Fibroblast of upper back skin (primary cell): ENCODE measurements around the gene LRRK1.
"Not testable (repeated sequence)": the region's sequence is repeated elsewhere in the genome, so short reads cannot be mapped to it uniquely, and the experiment has no call there.

Experiments used
- DNase-seq: peaks from one replicate; pipeline ENCODE4 v3.0.0-alpha.2; 2013

Gene LRRK1

GRCh38 chr15:101086394-101087171 is 167.4 kb downstream of the LRRK1 start:
- DNase-seq: no peak

- no peak for DNase-seq
Observed at GRCh38 chr15:101087172-101087769, 168.1 kb downstream of the LRRK1 start.

- no peak for DNase-seq
Observed at GRCh38 chr15:101088271-101088670, 169.1 kb downstream of the LRRK1 start.

- peak; percentile 41 for DNase-seq
Observed at GRCh38 chr15:101088788-101089578, 169.8 kb downstream of the LRRK1 start.

- no peak for DNase-seq
Observed at GRCh38 chr15:101089579-101090427, 170.6 kb downstream of the LRRK1 start.

- DNase-seq: no peak
Observed at GRCh38 chr15:101090428-101090790, 171.3 kb downstream of the LRRK1 start.

GRCh38 chr15:101091080-101092017 is 172.2 kb downstream of the LRRK1 start:
- DNase-seq: peak; percentile 44

- peak; percentile 34 for DNase-seq
Observed at GRCh38 chr15:101092156-101092866, 173.2 kb downstream of the LRRK1 start.

- DNase-seq: no peak
Observed at GRCh38 chr15:101092867-101093202, 173.7 kb downstream of the LRRK1 start.

- DNase-seq: no peak
Observed at GRCh38 chr15:101093958-101094357, 174.8 kb downstream of the LRRK1 start.

- DNase-seq: not testable (repeated sequence)
Observed at GRCh38 chr15:101095796-101096406, 176.7 kb downstream of the LRRK1 start.

- no peak for DNase-seq
Observed at GRCh38 chr15:101097111-101097510, 178.0 kb downstream of the LRRK1 start.

- DNase-seq: no peak
Observed at GRCh38 chr15:101099183-101099582, 180.0 kb downstream of the LRRK1 start.

- no peak for DNase-seq
Observed at GRCh38 chr15:101100118-101100517, 181.0 kb downstream of the LRRK1 start.

- DNase-seq: no peak
Observed at GRCh38 chr15:101100593-101101442, 181.7 kb downstream of the LRRK1 start.

- no peak for DNase-seq
Observed at GRCh38 chr15:101101676-101102075, 182.5 kb downstream of the LRRK1 start.

- no peak for DNase-seq
Observed at GRCh38 chr15:101102746-101103145, 183.6 kb downstream of the LRRK1 start.

GRCh38 chr15:101103598-101103997 is 184.4 kb downstream of the LRRK1 start:
- DNase-seq: no peak

- no peak for DNase-seq
Observed at GRCh38 chr15:101104141-101104540, 185.0 kb downstream of the LRRK1 start.
